ENCODE measurements around the gene ANKRD36.
"Not testable (repeated sequence)": the region's sequence is repeated elsewhere in the genome, so short reads cannot be mapped to it uniquely, and the experiment has no call there.

GRCh38 chr2:97261192-97261591, 148.2 kb downstream of the ANKRD36 start:
- not testable (repeated sequence) for TF ChIP-seq POLR2AphosphoS5 (IDR thresholded peaks at IDR 0.05; ENCODE audit: low read depth, low read length); TAF1 (IDR thresholded peaks at IDR 0.05; ENCODE audit: low read depth, low read length); POLR2A (IDR thresholded peaks at IDR 0.05; ENCODE audit: low read depth, low read length); SPI1 (IDR thresholded peaks at IDR 0.05; ENCODE audit: low read depth, low read length); PAX5 (IDR thresholded peaks at IDR 0.05; ENCODE audit: insufficient read depth, low read length, severe bottlenecking); POU2F2 (IDR thresholded peaks at IDR 0.05; ENCODE audit: low read depth, low read length)
